Astrocyte of the cerebellum (primary cell): ENCODE results near the gene ANKRD7.

Experiments used
- DNase-seq: peaks from one replicate; pipeline ENCODE4 v3.0.0-alpha.2; 2011; ENCODE audit warnings: low read depth
- H3K4me3 ChIP-seq: 2 replicates; pipeline ENCODE4 v1.5.1; 2011; ENCODE audit warnings: mild to moderate bottlenecking, low read depth, low read length, moderate library complexity
- CTCF ChIP-seq: IDR thresholded peaks from 2 replicates; pipeline ENCODE4 v1.5.1; 2012; ENCODE audit warnings: low read length, low read depth, moderate library complexity, mild to moderate bottlenecking; ENCODE audit errors: missing control alignments
- in situ Hi-C: cut with HindIII; loops from 2 replicates; pipeline ENCODE4 v1.10.0; 2017; ENCODE audit warnings: low sequenced_read_pairs

ANKRD7 gene

GRCh38 chr7:118224521-118224920 is at the start of gene ANKRD7:
ANKRD7 (plus strand) TSS chr7:118224704; CDS start chr7:118224831, 127 bp downstream.
- TF ChIP-seq CTCF, result no peak
- DNase-seq, result no peak
- in situ Hi-C loops, result no loop called here
- H3K4me3 ChIP-seq, result no peak within 1 kb of the TSS

- no peak for DNase-seq
- in situ Hi-C loops, result no loop called here
- TF ChIP-seq CTCF, result no peak
- H3K4me3 ChIP-seq, result no peak overlapping the region
Measured at GRCh38 chr7:118175740-118176139, 48.8 kb upstream of the ANKRD7 start.

GRCh38 chr7:118179191-118179590 is 45.3 kb upstream of the ANKRD7 start:
- no peak overlapping the region for H3K4me3 ChIP-seq
- TF ChIP-seq CTCF, result no peak
- in situ Hi-C loops, result no loop called here
- no peak for DNase-seq

- in situ Hi-C loops, result no loop called here
- DNase-seq, result no peak
- peak overlapping the region; percentile 59 for H3K4me3 ChIP-seq
- no peak for TF ChIP-seq CTCF
Measured at GRCh38 chr7:118182593-118183427, 41.7 kb upstream of the ANKRD7 start.

- TF ChIP-seq CTCF, result no peak
- in situ Hi-C loops, result no loop called here
- no peak for DNase-seq
- peak overlapping the region; percentile 59 for H3K4me3 ChIP-seq
Measured at GRCh38 chr7:118183428-118183785, 41.1 kb upstream of the ANKRD7 start.

- peak within 1 kb of the TSS; percentile 59 for H3K4me3 ChIP-seq
- DNase-seq, result peak; percentile 98
- TF ChIP-seq CTCF, result no peak
- in situ Hi-C loops, result no loop called here
Measured at GRCh38 chr7:118183786-118184564, 40.5 kb upstream of the ANKRD7 start, which contains the start of gene LSM8. LSM8 (plus strand) TSS chr7:118184164; CDS start chr7:118184224, 60 bp downstream.
